ENCODE data around the gene NFS1.
"Not testable (repeated sequence)": the region's sequence is repeated elsewhere in the genome, so short reads cannot be mapped to it uniquely, and the experiment has no call there.

Gene NFS1

DNA sequence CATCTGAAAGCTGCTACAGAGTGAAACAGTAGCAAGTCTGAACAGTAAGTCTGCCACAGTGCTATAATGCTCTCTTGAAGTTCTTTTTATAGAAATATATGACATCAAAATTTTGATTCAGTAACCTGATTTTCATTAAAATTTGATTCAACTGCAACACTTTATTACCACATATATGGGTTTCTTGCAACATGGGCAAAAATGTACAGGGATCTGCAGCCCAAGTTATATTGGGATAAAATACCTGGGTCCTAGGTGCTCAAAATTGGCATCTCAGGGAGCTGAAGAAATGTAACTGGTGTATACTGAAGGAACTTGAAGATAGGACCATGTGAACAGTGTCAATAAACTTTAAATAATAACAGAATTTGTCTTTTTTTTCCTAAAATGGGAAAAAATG lies 10.9 kb upstream of the NFS1 start:
- no peak for DNase-seq (ENCODE audit: extremely low read depth in 1 of 2, low read depth in 1 of 2)

- DNase-seq (ENCODE audit: extremely low read depth in 1 of 2, low read depth in 1 of 2): no peak
Measured at GRCh38 chr20:35709259-35709658, 10.1 kb upstream of the NFS1 start.

DNA sequence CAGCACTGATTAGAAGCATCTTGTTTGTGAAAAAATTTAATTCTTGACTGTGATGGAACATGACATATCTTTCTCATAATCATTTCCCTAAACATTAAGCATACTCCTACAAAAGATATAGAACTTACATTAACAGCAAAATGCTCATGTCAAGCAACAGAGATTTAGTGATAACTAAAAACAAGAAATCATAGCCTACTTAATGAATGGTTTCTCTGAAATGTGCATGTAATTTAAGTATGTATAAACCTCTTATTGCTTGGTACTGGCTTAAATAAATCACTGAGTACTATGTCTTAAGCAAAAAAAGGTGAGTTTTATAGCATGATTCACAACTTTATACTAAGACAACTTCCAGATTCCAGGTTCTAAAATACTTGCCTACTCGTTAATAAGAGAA lies 9.3 kb upstream of the NFS1 start:
- DNase-seq (ENCODE audit: extremely low read depth in 1 of 2, low read depth in 1 of 2): no peak

DNA sequence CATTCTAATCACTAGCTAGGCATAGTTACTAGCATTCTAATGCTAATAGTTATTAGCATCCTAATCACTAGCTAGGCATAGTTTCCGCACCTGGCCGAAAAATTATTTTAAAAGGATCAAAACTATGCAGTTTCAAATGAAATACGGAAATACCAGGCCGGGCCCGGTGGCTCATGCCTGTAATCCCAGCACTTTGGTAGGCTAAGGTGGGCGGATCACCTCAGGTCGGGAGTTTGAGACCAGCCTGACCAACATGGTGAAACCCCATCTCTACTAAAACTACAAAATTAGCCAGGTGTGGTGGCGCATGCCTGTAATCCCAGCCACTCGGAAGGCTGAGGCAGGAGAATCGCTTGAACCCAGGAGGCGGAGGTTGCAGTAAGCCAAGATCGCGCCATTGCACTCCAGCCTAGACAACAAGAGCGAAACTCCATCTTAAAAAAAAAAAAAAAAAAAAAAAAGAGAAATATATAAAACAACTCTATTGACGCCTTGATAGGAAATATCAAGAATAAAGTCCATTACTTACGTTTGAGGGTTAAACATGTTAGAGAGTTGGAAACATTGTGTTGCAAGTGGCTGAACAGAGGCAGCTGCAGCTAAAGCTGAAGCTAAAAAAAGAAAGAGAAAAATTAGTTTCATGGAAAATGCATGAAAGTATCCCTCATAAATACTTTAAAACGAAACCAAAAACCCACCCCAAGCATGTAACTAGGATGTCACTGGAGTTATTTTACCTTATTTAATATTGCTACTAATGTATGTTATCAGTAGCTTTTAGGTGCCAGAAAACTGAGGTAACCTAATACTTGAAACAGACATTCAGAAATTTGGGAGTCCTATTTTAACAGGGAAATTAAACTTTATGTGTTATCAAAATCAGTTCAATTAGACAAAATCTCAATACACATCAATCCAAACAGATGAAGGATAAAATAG lies 7.7 kb upstream of the NFS1 start:
- DNase-seq (ENCODE audit: extremely low read depth in 1 of 2, low read depth in 1 of 2): not testable (repeated sequence)

DNA sequence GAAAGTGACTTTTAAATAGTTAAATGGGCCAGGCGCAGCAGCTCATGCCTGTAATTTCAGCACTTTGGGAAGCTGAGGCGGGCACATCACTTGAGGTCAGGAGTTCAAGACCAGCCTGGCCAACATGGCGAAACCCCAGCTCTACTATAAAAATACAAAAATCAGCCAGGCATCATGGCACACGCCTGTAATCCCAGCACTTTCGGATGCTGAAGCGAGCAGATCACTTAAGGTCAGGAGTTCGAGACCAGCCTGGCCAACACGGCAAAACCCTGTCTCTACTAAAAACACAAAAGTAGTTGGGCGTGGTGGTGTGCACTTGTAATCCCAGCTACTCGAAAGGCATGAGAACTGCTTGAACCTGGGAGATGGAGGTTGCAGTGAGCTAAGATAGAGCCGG lies 6.7 kb upstream of the NFS1 start:
- not testable (repeated sequence) for DNase-seq (ENCODE audit: extremely low read depth in 1 of 2, low read depth in 1 of 2)

DNA sequence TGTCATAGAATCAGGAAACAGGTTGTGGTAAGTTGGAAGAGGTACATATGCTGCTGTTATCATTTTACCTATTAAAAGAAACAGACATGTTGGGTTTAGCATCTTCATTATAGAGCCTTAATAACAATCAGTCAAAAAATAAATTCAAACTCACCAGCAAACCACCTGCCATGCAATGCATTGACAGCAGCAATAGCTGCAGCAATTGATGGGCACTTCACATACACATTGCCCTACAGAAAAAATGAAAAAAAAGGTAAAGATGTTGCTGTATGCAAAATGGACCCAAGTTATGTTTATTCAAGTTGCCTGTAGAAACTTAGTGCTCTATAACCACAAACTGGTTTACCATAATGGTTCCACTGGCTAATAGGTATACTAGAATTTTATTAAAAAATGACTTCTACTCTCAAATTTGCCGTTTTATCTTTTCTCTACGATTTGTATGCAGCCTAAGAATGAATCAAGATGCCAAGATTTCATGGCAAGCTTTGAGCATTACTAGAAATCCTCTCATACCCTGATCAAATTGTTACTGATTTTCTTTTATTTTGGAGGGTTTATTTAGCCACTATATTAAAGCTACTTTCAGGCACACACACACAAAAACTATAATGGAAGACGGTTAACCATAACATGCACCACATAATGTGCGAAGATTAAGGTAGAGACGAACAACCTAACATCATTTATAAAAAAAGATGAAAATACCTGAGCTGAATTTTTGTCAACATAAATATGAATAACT lies 5.5 kb upstream of the NFS1 start:
- DNase-seq (ENCODE audit: extremely low read depth in 1 of 2, low read depth in 1 of 2): no peak

DNA sequence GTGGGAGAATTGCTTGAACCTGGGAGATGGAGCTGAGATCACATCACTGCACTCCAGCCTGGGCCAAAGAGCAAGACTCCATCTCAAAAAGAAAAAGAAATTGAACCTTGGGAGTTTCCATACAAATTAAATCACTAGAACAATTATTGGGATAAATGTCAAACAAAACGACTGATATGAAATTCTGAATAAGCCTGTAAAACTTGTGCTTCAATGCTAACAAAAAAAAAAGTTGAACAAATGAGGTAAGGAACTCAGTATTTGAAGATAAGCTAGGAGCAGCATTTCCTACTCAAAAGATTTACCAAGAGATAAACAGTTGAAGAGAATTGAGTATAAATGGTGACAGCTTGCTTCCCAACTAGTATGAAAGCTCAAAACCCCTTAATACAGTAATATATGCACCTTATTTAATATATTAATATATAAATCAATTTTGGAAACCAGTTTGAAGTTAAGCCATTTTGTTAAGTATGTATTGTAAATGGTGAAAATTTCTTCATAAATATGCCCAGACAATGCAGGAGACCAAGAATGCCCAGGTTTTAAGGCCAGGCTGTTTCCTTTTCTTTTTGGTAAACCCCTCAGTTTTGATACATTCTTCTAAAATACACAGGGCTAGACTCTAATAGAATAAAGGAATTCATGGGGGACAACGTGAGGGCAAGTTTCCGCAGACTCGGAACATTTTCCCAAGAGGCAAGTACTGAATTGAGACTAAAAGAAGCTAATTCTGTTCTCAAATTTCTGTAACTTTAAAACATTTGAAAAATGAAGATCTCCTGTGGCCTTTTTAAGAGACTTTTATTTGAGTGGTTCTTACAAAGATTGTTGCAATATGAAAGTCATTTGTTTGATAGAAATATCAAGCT lies 3.9 kb upstream of the NFS1 start:
- DNase-seq (ENCODE audit: extremely low read depth in 1 of 2, low read depth in 1 of 2): no peak

DNA sequence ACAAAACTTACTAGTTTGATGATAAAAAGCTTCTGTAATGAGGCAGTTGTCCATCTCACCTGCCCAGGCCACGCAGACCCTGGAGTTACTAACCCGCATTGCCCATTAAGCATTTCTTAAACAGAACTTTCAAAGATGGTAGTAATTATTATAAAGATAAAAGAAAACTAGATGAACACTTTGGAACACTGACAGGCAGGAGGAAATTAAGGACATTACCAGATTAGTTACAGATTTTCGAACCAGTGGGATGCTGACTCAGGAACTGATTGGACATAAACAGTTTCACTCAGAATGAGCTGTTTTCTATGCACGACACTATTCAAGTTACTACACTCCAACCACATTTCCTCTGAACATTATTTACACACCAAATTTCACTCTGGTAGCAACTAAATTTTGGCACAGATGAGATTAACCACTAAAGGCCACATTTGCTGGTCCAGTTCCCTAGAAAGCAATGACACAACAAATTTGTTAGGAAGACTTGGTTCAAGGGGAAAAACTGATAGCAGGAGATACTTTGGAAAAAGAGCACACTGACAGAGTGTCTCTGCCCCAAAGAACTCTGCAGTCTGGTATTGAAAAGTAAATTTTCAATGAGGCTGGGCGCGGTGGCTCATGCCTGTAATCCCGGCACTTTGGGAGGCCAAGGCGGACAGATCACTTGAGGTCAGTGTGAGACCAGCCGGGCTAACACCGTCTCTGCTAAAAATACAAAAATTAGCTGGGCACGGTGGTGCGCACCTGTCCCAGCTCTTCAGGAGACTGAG lies 3.1 kb upstream of the NFS1 start:
- no peak for DNase-seq (ENCODE audit: extremely low read depth in 1 of 2, low read depth in 1 of 2)

DNA sequence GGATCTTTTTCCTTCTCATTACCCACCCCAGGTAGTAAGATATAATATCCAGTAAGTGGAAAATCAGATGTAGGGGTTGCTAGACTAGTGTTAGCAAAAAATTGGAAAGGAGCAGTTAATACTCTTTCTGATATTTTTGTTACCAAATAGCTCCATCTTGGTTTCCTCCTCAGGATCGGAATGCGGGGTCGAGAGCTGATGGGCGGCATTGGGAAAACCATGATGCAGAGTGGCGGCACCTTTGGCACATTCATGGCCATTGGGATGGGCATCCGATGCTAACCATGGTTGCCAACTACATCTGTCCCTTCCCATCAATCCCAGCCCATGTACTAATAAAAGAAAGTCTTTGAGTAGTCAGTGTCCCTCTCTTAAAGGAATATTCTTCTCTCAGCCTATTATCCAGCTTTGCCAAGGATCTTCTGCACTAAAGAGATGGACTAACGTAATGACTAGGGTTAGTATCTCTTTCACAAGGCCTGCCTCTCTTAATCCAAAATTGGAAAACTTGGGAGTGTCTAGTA lies 1.5 kb upstream of the NFS1 start:
- DNase-seq (ENCODE audit: extremely low read depth in 1 of 2, low read depth in 1 of 2): no peak

- no peak for DNase-seq (ENCODE audit: extremely low read depth in 1 of 2, low read depth in 1 of 2)
Measured at GRCh38 chr20:35699957-35700624, 939 bp upstream of the NFS1 start.

GRCh38 chr20:35698298-35699126 lies 640 bp downstream of the NFS1 start:
- no peak for DNase-seq (ENCODE audit: extremely low read depth in 1 of 2, low read depth in 1 of 2)

DNA sequence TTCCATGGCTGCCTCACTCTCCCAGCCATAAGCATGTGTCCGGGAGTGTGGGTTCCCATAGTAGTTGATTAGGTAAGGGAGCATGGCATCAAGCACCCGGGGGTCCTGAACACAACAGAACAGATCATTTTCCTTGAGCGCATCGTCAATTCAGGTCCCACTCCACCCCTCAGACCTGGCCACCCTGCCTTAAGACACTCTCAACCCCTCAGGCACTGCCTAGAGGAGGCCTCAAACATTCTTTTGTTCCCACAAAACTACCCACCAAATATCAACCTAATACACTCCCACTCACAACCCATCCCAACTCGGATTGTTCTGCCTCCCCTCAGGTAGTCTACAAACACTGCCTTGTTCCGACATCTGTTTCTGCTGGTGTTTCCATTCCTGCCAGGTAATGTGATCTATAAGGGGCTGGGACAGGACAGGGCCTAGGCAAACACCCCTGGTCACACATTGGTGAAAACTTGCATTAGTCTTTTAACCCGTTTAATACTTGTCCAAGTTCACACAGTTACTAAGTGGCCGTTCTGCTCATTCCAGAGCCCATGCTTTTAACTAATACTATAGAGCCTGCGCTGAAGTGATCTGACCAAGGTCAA lies 1.4 kb downstream of the NFS1 start:
- no peak for DNase-seq (ENCODE audit: extremely low read depth in 1 of 2, low read depth in 1 of 2)

GRCh38 chr20:35695978-35696377 lies 3.2 kb downstream of the NFS1 start:
- DNase-seq (ENCODE audit: extremely low read depth in 1 of 2, low read depth in 1 of 2): no peak

- no peak for DNase-seq (ENCODE audit: extremely low read depth in 1 of 2, low read depth in 1 of 2)
Measured at GRCh38 chr20:35695245-35695749, 3.9 kb downstream of the NFS1 start.

GRCh38 chr20:35690265-35690664 lies 8.9 kb downstream of the NFS1 start:
- DNase-seq (ENCODE audit: extremely low read depth in 1 of 2, low read depth in 1 of 2): no peak

DNA sequence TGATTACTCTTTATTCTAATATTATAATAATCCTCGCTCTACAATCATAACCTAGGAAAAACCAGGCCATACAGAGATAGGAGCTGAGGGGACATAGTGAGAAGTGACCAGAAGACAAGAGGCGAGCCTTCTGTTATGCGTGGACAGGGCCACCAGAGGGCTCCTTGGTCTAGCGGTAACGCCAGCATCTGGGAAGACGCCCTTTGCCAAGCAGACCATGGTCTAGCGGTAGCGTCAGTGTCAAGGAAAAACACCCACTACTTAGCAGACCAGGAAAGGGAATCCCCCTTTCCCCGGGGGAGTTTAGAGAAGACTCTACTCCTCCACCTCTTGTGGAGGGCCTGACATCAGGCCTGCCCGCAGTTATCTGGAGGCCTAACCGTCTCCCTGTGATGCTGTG lies 12.3 kb downstream of the NFS1 start:
- DNase-seq (ENCODE audit: extremely low read depth in 1 of 2, low read depth in 1 of 2): not testable (repeated sequence)

GRCh38 chr20:35685368-35685767 lies 13.8 kb downstream of the NFS1 start:
- DNase-seq (ENCODE audit: extremely low read depth in 1 of 2, low read depth in 1 of 2): not testable (repeated sequence)

GRCh38 chr20:35681960-35682359 lies 17.2 kb downstream of the NFS1 start:
- no peak for DNase-seq (ENCODE audit: extremely low read depth in 1 of 2, low read depth in 1 of 2)
